HEK293 (cell line): ENCODE data around the gene RIN3.

ENCODE experiments used
- IKZF3 ChIP-seq: fragments of 450-650 bp; IDR thresholded peaks from 2 replicates; pipeline ENCODE4 v1.5.0; 2018; ENCODE audit warnings: missing biosample characterization, mild to moderate bottlenecking, missing genetic modification characterization, moderate library complexity
- SCRT2 ChIP-seq: fragments of 450-650 bp; formaldehyde crosslinking; IDR thresholded peaks from 2 replicates; pipeline ENCODE4 v1.5.1; 2016; ENCODE audit warnings: missing biosample characterization, missing genetic modification characterization
- SETDB1 ChIP-seq: IDR thresholded peaks from one replicate; pipeline ENCODE4 v1.6.1; 2017; ENCODE audit warnings: mild to moderate bottlenecking, low read length, moderate library complexity, mixed read lengths; ENCODE audit not compliant: insufficient read length
- ZBTB17 ChIP-seq: fragments of 450-650 bp; formaldehyde crosslinking; IDR thresholded peaks from 2 replicates; pipeline ENCODE4 v1.5.1; 2016; ENCODE audit warnings: missing biosample characterization, missing genetic modification characterization
- ZBTB20 ChIP-seq: fragments of 450-650 bp; formaldehyde crosslinking; IDR thresholded peaks from 2 replicates; pipeline ENCODE4 v1.5.1; 2016; ENCODE audit warnings: missing biosample characterization, missing genetic modification characterization
- ZBTB48 ChIP-seq: fragments of 450-650 bp; formaldehyde crosslinking; IDR thresholded peaks from 2 replicates; pipeline ENCODE4 v1.5.1; 2016; ENCODE audit warnings: missing biosample characterization, missing genetic modification characterization
- ZEB2 ChIP-seq: fragments of 450-650 bp; formaldehyde crosslinking; IDR thresholded peaks from 2 replicates; pipeline ENCODE4 v1.5.1; 2016; ENCODE audit warnings: missing biosample characterization, missing genetic modification characterization
- ZNF10 ChIP-seq: fragments of 450-650 bp; formaldehyde crosslinking; IDR thresholded peaks from 2 replicates; pipeline ENCODE4 v1.5.1; 2017; ENCODE audit warnings: missing biosample characterization, missing genetic modification characterization
- ZNF169 ChIP-seq: fragments of 450-650 bp; formaldehyde crosslinking; IDR thresholded peaks from 2 replicates; pipeline ENCODE4 v1.5.1; 2016; ENCODE audit warnings: missing biosample characterization, missing genetic modification characterization
- ZNF175 ChIP-seq: fragments of 450-650 bp; formaldehyde crosslinking; IDR thresholded peaks from 2 replicates; pipeline ENCODE4 v1.5.1; 2016; ENCODE audit warnings: missing biosample characterization, missing genetic modification characterization
- ZNF2 ChIP-seq: fragments of 450-650 bp; formaldehyde crosslinking; IDR thresholded peaks from 2 replicates; pipeline ENCODE4 v1.5.1; 2016; ENCODE audit warnings: missing biosample characterization, missing genetic modification characterization
- ZNF335 ChIP-seq: fragments of 450-650 bp; formaldehyde crosslinking; conservative IDR thresholded peaks from 2 replicates; pipeline ENCODE4 v1.5.1; 2016; ENCODE audit warnings: missing biosample characterization, missing genetic modification characterization
- ZNF391 ChIP-seq: fragments of 450-650 bp; formaldehyde crosslinking; IDR thresholded peaks from 2 replicates; pipeline ENCODE4 v1.5.1; 2016; ENCODE audit warnings: low read depth, missing biosample characterization, missing genetic modification characterization, borderline replicate concordance
- ZNF530 ChIP-seq: fragments of 450-650 bp; formaldehyde crosslinking; IDR thresholded peaks from 2 replicates; pipeline ENCODE4 v1.5.1; 2016; ENCODE audit warnings: low read depth, missing biosample characterization, missing genetic modification characterization
- ZNF561 ChIP-seq: fragments of 450-650 bp; IDR thresholded peaks from 2 replicates; pipeline ENCODE4 v1.5.1; 2018; ENCODE audit warnings: missing biosample characterization, missing genetic modification characterization, borderline replicate concordance
- ZNF621 ChIP-seq: fragments of 450-650 bp; formaldehyde crosslinking; IDR thresholded peaks from 2 replicates; pipeline ENCODE4 v1.5.1; 2017; ENCODE audit warnings: missing biosample characterization, missing genetic modification characterization
- ZNF658 ChIP-seq: fragments of 450-650 bp; formaldehyde crosslinking; IDR thresholded peaks from 2 replicates; pipeline ENCODE4; 2016; ENCODE audit warnings: missing biosample characterization, missing genetic modification characterization
- ZSCAN16 ChIP-seq: fragments of 450-650 bp; formaldehyde crosslinking; IDR thresholded peaks from 2 replicates; pipeline ENCODE4 v1.5.1; 2016; ENCODE audit warnings: missing biosample characterization, missing genetic modification characterization
- ZXDB ChIP-seq: fragments of 450-650 bp; formaldehyde crosslinking; IDR thresholded peaks from 2 replicates; pipeline ENCODE4 v1.5.1; 2016; ENCODE audit warnings: missing biosample characterization, missing genetic modification characterization
- TF ChIP-seq, protein P1 (sequence below): fragments of 450-650 bp; formaldehyde crosslinking; optimal IDR thresholded peaks from 2 replicates; pipeline ENCODE3; 2016; ENCODE audit warnings: missing biosample characterization, mild to moderate bottlenecking, missing genetic modification characterization
- TF ChIP-seq, protein P2 (sequence below): fragments of 450-650 bp; formaldehyde crosslinking; IDR thresholded peaks from 2 replicates; pipeline ENCODE4 v1.5.1; 2016; ENCODE audit warnings: missing biosample characterization, missing genetic modification characterization
- TF ChIP-seq, protein P3 (sequence below): fragments of 450-650 bp; formaldehyde crosslinking; IDR thresholded peaks from 2 replicates; pipeline ENCODE4 v1.5.1; 2017; ENCODE audit warnings: missing biosample characterization, missing genetic modification characterization
- TF ChIP-seq, protein P4 (sequence below): IDR thresholded peaks from 2 replicates; pipeline ENCODE4 v1.6.1; 2011; ENCODE audit warnings: mild to moderate bottlenecking, low read depth, low read length, borderline replicate concordance
- TF ChIP-seq, protein P5 (sequence below): fragments of 450-650 bp; formaldehyde crosslinking; IDR thresholded peaks from 2 replicates; pipeline ENCODE4 v1.5.1; 2016; ENCODE audit warnings: missing biosample characterization, missing genetic modification characterization
- TF ChIP-seq, protein P6 (sequence below): fragments of 450-650 bp; IDR thresholded peaks from 2 replicates; pipeline ENCODE4 v1.5.1; 2018; ENCODE audit warnings: missing biosample characterization, mild to moderate bottlenecking, missing genetic modification characterization
- TF ChIP-seq, protein P7 (sequence below): fragments of 450-650 bp; formaldehyde crosslinking; IDR thresholded peaks from 2 replicates; pipeline ENCODE4 v1.5.1; 2016; ENCODE audit warnings: missing biosample characterization, missing genetic modification characterization

RIN3 gene

DNA sequence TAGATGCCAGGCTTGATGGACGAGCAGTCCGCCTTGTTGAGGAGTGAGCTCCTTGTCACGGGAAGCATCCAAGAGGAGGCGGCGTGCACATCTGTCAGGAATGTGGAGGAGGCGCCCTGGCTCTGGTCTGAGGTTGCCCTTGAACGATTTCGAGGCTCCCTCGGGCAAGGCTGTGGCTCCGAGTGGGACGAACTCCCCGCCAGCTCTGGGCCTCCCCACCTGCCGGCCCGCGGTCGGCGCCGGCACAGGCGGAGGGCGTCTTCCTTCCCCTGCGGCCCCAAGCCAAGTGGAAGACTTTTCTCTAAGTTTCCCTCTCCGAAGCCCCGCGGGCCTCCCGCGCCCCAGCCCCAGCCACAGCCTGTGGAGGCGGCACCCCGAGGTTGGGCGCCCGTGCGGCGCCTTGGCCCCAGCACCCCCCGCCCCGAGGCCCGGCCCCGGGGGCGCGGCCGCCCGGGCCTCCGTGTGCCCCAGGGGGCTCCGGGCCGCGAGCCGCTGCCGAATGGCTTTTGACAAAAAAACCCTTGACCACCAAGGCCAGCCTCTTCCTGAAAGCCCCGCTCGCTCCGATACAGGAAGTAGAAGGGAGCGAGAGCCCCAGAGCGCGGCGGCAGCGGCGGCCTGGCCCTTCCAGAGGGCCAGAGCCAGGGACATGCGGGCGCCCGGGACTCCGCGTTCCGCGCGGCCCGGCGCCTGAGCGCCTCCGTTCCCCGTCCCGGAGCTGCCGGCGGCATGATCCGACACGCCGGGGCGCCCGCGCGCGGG lies at the start of gene RIN3 (continued):
- TF ChIP-seq, protein P1, sequence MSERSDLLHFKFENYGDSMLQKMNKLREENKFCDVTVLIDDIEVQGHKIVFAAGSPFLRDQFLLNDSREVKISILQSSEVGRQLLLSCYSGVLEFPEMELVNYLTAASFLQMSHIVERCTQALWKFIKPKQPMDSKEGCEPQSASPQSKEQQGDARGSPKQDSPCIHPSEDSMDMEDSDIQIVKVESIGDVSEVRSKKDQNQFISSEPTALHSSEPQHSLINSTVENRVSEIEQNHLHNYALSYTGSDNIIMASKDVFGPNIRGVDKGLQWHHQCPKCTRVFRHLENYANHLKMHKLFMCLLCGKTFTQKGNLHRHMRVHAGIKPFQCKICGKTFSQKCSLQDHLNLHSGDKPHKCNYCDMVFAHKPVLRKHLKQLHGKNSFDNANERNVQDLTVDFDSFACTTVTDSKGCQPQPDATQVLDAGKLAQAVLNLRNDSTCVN (tag by site-specific recombination), result peak; percentile 56
- TF ChIP-seq ZNF658 (tag by site-specific recombination) (no peak), ZBTB20 (tag by site-specific recombination) (peak; percentile 72), ZXDB (tag by site-specific recombination) (no peak), ZEB2 (tag by site-specific recombination) (0 out of 2 replicates have a peak, but pooled peaks have one; percentile 35), ZNF621 (tag by site-specific recombination) (no peak), ZNF2 (tag by site-specific recombination) (no peak), ZNF391 (tag by site-specific recombination) (0 out of 2 replicates have a peak, but pooled peaks have one; percentile 44), ZBTB48 (no peak), ZNF530 (tag by site-specific recombination) (no peak), IKZF3 (tag by site-specific recombination) (no peak), ZNF335 (tag by site-specific recombination) (peak; percentile 85; the same call in 1 of the 2 replicates), ZNF561 (tag by site-specific recombination) (0 out of 2 replicates have a peak, but pooled peaks have one; percentile 52), SCRT2 (tag by site-specific recombination) (peak; percentile 20; the same call in 1 of the 2 replicates), SETDB1 (no peak), ZBTB17 (tag by site-specific recombination) (0 out of 2 replicates have a peak, but pooled peaks have one; percentile 36), ZNF169 (no peak), ZSCAN16 (no peak), ZNF10 (tag by site-specific recombination) (no peak), ZNF175 (tag by site-specific recombination) (no peak)
- TF ChIP-seq, protein P2, sequence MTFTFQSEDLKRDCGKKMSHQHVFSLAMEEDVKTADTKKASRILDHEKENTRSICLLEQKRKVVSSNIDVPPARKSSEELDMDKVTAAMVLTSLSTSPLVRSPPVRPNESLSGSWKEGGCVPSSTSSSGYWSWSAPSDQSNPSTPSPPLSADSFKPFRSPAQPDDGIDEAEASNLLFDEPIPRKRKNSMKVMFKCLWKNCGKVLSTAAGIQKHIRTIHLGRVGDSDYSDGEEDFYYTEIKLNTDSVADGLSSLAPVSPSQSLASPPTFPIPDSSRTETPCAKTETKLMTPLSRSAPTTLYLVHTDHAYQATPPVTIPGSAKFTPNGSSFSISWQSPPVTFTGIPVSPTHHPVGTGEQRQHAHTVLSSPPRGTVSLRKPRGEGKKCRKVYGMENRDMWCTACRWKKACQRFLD (tag by site-specific recombination), result no peak
- TF ChIP-seq, protein P3, sequence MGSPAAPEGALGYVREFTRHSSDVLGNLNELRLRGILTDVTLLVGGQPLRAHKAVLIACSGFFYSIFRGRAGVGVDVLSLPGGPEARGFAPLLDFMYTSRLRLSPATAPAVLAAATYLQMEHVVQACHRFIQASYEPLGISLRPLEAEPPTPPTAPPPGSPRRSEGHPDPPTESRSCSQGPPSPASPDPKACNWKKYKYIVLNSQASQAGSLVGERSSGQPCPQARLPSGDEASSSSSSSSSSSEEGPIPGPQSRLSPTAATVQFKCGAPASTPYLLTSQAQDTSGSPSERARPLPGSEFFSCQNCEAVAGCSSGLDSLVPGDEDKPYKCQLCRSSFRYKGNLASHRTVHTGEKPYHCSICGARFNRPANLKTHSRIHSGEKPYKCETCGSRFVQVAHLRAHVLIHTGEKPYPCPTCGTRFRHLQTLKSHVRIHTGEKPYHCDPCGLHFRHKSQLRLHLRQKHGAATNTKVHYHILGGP, result no peak
- TF ChIP-seq, protein P4, sequence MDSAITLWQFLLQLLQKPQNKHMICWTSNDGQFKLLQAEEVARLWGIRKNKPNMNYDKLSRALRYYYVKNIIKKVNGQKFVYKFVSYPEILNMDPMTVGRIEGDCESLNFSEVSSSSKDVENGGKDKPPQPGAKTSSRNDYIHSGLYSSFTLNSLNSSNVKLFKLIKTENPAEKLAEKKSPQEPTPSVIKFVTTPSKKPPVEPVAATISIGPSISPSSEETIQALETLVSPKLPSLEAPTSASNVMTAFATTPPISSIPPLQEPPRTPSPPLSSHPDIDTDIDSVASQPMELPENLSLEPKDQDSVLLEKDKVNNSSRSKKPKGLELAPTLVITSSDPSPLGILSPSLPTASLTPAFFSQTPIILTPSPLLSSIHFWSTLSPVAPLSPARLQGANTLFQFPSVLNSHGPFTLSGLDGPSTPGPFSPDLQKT, result no peak
- TF ChIP-seq, protein P5, sequence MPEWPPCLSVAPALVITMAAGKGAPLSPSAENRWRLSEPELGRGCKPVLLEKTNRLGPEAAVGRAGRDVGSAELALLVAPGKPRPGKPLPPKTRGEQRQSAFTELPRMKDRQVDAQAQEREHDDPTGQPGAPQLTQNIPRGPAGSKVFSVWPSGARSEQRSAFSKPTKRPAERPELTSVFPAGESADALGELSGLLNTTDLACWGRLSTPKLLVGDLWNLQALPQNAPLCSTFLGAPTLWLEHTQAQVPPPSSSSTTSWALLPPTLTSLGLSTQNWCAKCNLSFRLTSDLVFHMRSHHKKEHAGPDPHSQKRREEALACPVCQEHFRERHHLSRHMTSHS (tag by site-specific recombination), result no peak
- TF ChIP-seq, protein P6, sequence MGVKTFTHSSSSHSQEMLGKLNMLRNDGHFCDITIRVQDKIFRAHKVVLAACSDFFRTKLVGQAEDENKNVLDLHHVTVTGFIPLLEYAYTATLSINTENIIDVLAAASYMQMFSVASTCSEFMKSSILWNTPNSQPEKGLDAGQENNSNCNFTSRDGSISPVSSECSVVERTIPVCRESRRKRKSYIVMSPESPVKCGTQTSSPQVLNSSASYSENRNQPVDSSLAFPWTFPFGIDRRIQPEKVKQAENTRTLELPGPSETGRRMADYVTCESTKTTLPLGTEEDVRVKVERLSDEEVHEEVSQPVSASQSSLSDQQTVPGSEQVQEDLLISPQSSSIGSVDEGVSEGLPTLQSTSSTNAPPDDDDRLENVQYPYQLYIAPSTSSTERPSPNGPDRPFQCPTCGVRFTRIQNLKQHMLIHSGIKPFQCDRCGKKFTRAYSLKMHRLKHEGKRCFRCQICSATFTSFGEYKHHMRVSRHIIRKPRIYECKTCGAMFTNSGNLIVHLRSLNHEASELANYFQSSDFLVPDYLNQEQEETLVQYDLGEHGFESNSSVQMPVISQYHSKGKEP, result no peak
- TF ChIP-seq, protein P7, sequence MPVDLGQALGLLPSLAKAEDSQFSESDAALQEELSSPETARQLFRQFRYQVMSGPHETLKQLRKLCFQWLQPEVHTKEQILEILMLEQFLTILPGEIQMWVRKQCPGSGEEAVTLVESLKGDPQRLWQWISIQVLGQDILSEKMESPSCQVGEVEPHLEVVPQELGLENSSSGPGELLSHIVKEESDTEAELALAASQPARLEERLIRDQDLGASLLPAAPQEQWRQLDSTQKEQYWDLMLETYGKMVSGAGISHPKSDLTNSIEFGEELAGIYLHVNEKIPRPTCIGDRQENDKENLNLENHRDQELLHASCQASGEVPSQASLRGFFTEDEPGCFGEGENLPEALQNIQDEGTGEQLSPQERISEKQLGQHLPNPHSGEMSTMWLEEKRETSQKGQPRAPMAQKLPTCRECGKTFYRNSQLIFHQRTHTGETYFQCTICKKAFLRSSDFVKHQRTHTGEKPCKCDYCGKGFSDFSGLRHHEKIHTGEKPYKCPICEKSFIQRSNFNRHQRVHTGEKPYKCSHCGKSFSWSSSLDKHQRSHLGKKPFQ (tag by site-specific recombination), result no peak
